Measurements from ENCODE around the gene OR10V1. TPM values are rescaled to one million over a fixed set of nuclear protein-coding genes. Genes with fewer than 3 reads are reported as not detected.

Gene OR10V1
- polyA plus RNA-seq, 2 of the 4 experiments (the other 2 are of a cell fraction), result not detected

DNA sequence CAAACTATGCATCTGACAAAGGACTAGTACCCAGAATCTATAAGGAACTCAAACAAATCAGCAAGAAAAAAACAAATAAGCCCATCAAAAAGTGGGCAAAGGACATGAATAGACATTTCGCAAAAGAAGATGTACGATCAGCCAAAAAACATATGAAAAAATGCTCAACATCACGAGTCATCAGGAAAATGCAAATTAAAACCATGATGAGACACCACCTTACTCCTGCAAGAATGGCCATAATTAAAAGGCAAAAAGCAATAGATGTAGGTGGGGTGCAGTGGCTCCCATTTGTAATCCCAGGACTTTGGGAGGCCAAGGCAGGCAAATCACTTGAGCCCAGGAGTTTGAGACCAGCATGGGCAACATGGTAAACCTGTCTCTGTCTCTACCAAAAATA is 10.4 kb upstream of the OR10V1 start (continued):
- TF ChIP-seq, protein P1, sequence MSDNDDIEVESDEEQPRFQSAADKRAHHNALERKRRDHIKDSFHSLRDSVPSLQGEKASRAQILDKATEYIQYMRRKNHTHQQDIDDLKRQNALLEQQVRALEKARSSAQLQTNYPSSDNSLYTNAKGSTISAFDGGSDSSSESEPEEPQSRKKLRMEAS (IDR thresholded peaks at IDR 0.05), result no peak
- no peak for TF ChIP-seq RARB (CRISPR knock-in tag; IDR thresholded peaks at IDR 0.05)
- TF ChIP-seq RAD21 (conservative IDR thresholded peaks at IDR 0.05 in 1 of 2, IDR thresholded peaks at IDR 0.05 in 1 of 2), result no peak
- no peak for TF ChIP-seq ESRRA (IDR thresholded peaks at IDR 0.05; ENCODE audit: borderline replicate concordance, low read length)
- TF ChIP-seq RCOR1 (IDR thresholded peaks at IDR 0.05; ENCODE audit: low read depth, low read length), result no peak

DNA sequence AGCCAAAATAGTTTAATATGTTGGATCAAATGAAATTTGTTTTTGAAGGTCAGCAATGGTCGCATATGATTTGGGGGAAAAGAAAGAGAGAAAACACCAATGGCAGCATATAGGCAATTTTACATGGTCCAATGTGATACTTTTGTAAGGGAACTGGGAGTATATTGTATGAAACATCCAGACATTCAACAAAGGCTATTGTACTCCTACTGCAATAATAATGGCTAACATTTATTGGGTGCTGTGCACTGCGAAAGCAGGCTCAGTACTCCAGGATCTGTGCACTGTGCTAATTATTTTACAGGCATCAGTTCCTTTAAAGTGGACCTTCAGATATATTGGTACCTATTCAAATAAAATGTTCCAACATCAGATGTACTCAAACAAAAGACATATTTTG is 5.9 kb upstream of the OR10V1 start:
- ATAC-seq (no peak), DNase-seq (ENCODE audit: low read depth in 1 of 2, low spot score in 1 of 2) (no peak), FAIRE-seq (no peak)
- ChIA-PET POLR2A (no interaction called here), CTCF (no interaction called here)
- TF ChIP-seq ESRRA (IDR thresholded peaks at IDR 0.05; ENCODE audit: borderline replicate concordance, low read length) (no peak), CHD4 (IDR thresholded peaks at IDR 0.05; ENCODE audit: borderline replicate concordance) (no peak), KDM5A (IDR thresholded peaks at IDR 0.05) (no peak), JUN (IDR thresholded peaks at IDR 0.05) (no peak), EHMT2 (IDR thresholded peaks at IDR 0.05; ENCODE audit: low read depth) (no peak), NR3C1 (IDR thresholded peaks at IDR 0.05) (no peak), RAD21 (conservative IDR thresholded peaks at IDR 0.05 in 1 of 2, IDR thresholded peaks at IDR 0.05 in 1 of 2) (no peak), POLR2AphosphoS2 (conservative IDR thresholded peaks at IDR 0.05; ENCODE audit: low read length) (no peak), BHLHE40 (IDR thresholded peaks at IDR 0.05; ENCODE audit: low read depth, low read length) (no peak), MYC (IDR thresholded peaks at IDR 0.05; ENCODE audit: borderline replicate concordance, low read length) (no peak), CBX2 (IDR thresholded peaks at IDR 0.05; ENCODE audit: borderline replicate concordance, low read depth) (no peak), GATA3 (IDR thresholded peaks at IDR 0.05; ENCODE audit: borderline replicate concordance) (no peak), HOXA7 (CRISPR knock-in tag; IDR thresholded peaks at IDR 0.05) (no peak), RARB (CRISPR knock-in tag; IDR thresholded peaks at IDR 0.05) (no peak), CBX8 (IDR thresholded peaks at IDR 0.05) (no peak)
- TF ChIP-seq, protein P2, sequence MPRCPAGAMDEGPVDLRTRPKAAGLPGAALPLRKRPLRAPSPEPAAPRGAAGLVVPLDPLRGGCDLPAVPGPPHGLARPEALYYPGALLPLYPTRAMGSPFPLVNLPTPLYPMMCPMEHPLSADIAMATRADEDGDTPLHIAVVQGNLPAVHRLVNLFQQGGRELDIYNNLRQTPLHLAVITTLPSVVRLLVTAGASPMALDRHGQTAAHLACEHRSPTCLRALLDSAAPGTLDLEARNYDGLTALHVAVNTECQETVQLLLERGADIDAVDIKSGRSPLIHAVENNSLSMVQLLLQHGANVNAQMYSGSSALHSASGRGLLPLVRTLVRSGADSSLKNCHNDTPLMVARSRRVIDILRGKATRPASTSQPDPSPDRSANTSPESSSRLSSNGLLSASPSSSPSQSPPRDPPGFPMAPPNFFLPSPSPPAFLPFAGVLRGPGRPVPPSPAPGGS (IDR thresholded peaks at IDR 0.05), result no peak
- TF ChIP-seq, protein P3, sequence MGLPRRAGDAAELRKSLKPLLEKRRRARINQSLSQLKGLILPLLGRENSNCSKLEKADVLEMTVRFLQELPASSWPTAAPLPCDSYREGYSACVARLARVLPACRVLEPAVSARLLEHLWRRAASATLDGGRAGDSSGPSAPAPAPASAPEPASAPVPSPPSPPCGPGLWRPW (IDR thresholded peaks at IDR 0.05), result no peak
- TF ChIP-seq, protein P4, sequence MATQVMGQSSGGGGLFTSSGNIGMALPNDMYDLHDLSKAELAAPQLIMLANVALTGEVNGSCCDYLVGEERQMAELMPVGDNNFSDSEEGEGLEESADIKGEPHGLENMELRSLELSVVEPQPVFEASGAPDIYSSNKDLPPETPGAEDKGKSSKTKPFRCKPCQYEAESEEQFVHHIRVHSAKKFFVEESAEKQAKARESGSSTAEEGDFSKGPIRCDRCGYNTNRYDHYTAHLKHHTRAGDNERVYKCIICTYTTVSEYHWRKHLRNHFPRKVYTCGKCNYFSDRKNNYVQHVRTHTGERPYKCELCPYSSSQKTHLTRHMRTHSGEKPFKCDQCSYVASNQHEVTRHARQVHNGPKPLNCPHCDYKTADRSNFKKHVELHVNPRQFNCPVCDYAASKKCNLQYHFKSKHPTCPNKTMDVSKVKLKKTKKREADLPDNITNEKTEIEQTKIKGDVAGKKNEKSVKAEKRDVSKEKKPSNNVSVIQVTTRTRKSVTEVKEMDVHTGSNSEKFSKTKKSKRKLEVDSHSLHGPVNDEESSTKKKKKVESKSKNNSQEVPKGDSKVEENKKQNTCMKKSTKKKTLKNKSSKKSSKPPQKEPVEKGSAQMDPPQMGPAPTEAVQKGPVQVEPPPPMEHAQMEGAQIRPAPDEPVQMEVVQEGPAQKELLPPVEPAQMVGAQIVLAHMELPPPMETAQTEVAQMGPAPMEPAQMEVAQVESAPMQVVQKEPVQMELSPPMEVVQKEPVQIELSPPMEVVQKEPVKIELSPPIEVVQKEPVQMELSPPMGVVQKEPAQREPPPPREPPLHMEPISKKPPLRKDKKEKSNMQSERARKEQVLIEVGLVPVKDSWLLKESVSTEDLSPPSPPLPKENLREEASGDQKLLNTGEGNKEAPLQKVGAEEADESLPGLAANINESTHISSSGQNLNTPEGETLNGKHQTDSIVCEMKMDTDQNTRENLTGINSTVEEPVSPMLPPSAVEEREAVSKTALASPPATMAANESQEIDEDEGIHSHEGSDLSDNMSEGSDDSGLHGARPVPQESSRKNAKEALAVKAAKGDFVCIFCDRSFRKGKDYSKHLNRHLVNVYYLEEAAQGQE (IDR thresholded peaks at IDR 0.05), result no peak
- TF ChIP-seq, protein P5, sequence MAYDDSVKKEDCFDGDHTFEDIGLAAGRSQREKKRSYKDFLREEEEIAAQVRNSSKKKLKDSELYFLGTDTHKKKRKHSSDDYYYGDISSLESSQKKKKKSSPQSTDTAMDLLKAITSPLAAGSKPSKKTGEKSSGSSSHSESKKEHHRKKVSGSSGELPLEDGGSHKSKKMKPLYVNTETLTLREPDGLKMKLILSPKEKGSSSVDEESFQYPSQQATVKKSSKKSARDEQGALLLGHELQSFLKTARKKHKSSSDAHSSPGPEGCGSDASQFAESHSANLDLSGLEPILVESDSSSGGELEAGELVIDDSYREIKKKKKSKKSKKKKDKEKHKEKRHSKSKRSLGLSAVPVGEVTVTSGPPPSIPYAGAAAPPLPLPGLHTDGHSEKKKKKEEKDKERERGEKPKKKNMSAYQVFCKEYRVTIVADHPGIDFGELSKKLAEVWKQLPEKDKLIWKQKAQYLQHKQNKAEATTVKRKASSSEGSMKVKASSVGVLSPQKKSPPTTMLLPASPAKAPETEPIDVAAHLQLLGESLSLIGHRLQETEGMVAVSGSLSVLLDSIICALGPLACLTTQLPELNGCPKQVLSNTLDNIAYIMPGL (CRISPR knock-in tag; IDR thresholded peaks at IDR 0.05; ENCODE audit: borderline replicate concordance), result no peak
- no peaks in the 10 kb centered on the region for H3K9me3 ChIP-seq
- no peak overlapping the region for H3K4me3 ChIP-seq
- WGBS (ENCODE audit: missing lambda C conversion rate), result 25% methylated on average over 2 of the region's 2 CpGs
- no peaks in the 10 kb centered on the region for H3K4me1 ChIP-seq
- no peak overlapping the region for H3K27ac ChIP-seq
- no peak overlapping the region for H3K4me2 ChIP-seq
